HUES64 (cell line): ENCODE results near the gene EYS.
"Not testable (repeated sequence)": the region's sequence is repeated elsewhere in the genome, so short reads cannot be mapped to it uniquely, and the experiment has no call there.

Source experiments
- H3K27ac ChIP-seq: 2 replicates; pipeline ENCODE4 v1.7.0; 2013; ENCODE audit warnings: low read depth, low read length, inconsistent platforms
- H3K27me3 ChIP-seq: 2 replicates; pipeline ENCODE4 v1.6.1; 2013; ENCODE audit warnings: mild to moderate bottlenecking, low read length; ENCODE audit not compliant: insufficient read depth
- H3K36me3 ChIP-seq: 2 replicates; pipeline ENCODE4 v1.6.1; 2013; ENCODE audit warnings: mild to moderate bottlenecking, low read length; ENCODE audit not compliant: insufficient read depth
- H3K4me1 ChIP-seq: 2 replicates; pipeline ENCODE4 v1.6.1; 2013; ENCODE audit warnings: mild to moderate bottlenecking, low read length, moderate library complexity; ENCODE audit not compliant: insufficient read depth
- H3K4me3 ChIP-seq: 2 replicates; pipeline ENCODE4 v1.5.1; 2013; ENCODE audit warnings: mild to moderate bottlenecking, low read length, moderate library complexity
- H3K9ac ChIP-seq: 2 replicates; pipeline ENCODE4 v1.6.1; 2013; ENCODE audit warnings: mild to moderate bottlenecking, low read depth, low read length
- H3K9me3 ChIP-seq: 2 replicates; pipeline ENCODE4 v1.6.1; 2013; ENCODE audit warnings: low read depth, low read length; ENCODE audit not compliant: insufficient read depth
- WGBS: fragments of 150-250, 120-280 bp; methylation state at CpG from one replicate; pipeline ENCODE4 v1.1.7; 2013; ENCODE audit warnings: missing lambda C conversion rate; 5-methylcytosine and 5-hydroxymethylcytosine counted together

EYS gene

GRCh38 chr6:63904650-63905248 is 1802.3 kb downstream of the EYS start:
- Histone ChIP-seq H3K36me3 (no peaks in the 10 kb centered on the region), H3K4me3 (no peak overlapping the region), H3K9ac (no peak overlapping the region), H3K4me1 (no peaks in the 10 kb centered on the region), H3K27ac (no peak overlapping the region), H3K9me3 (no peaks in the 10 kb centered on the region), H3K27me3 (no peaks in the 10 kb centered on the region)
- WGBS = 96% methylated on average over 4 of the region's 4 CpGs

GRCh38 chr6:63899550-63899949 is 1807.5 kb downstream of the EYS start:
- Histone ChIP-seq H3K9me3 (no peaks in the 10 kb centered on the region), H3K27ac (no peak overlapping the region), H3K9ac (no peak overlapping the region), H3K4me3 (no peak overlapping the region), H3K4me1 (no peaks in the 10 kb centered on the region), H3K27me3 (no peaks in the 10 kb centered on the region), H3K36me3 (no peaks in the 10 kb centered on the region)

- WGBS = 91% methylated on average over 10 of the region's 10 CpGs
- Histone ChIP-seq H3K27ac (no peak overlapping the region), H3K4me3 (no peak overlapping the region), H3K4me1 (no peaks in the 10 kb centered on the region), H3K9ac (no peak overlapping the region), H3K27me3 (no peaks in the 10 kb centered on the region), H3K9me3 (no peaks in the 10 kb centered on the region), H3K36me3 (no peaks in the 10 kb centered on the region)
Observed at GRCh38 chr6:63897952-63898351, 1809.1 kb downstream of the EYS start.

GRCh38 chr6:63897459-63897858 is 1809.6 kb downstream of the EYS start:
- no peak overlapping the region for H3K9ac ChIP-seq
- H3K27me3 ChIP-seq = no peaks in the 10 kb centered on the region
- H3K27ac ChIP-seq = no peak overlapping the region
- H3K4me3 ChIP-seq = no peak overlapping the region
- WGBS = 92% methylated on average over 3 of the region's 3 CpGs
- H3K4me1 ChIP-seq = no peaks in the 10 kb centered on the region
- H3K36me3 ChIP-seq = no peaks in the 10 kb centered on the region
- H3K9me3 ChIP-seq = no peaks in the 10 kb centered on the region

GRCh38 chr6:63888416-63888815 is 1818.6 kb downstream of the EYS start:
- H3K9me3 ChIP-seq = peaks cover 2% of the 10 kb centered on the region; the same call in 1 of the 2 replicates
- H3K4me1 ChIP-seq = no peaks in the 10 kb centered on the region
- H3K4me3 ChIP-seq = no peak overlapping the region
- no peaks in the 10 kb centered on the region for H3K27me3 ChIP-seq
- no peaks in the 10 kb centered on the region for H3K36me3 ChIP-seq
- WGBS = over 99% methylated on average over 5 of the region's 5 CpGs
- no peak overlapping the region for H3K27ac ChIP-seq
- H3K9ac ChIP-seq = no peak overlapping the region

GRCh38 chr6:63887804-63888203 is 1819.2 kb downstream of the EYS start:
- H3K9me3 ChIP-seq, H3K36me3 ChIP-seq, H3K9ac ChIP-seq, H3K4me3 ChIP-seq, H3K27me3 ChIP-seq, H3K27ac ChIP-seq, H3K4me1 ChIP-seq: not testable (repeated sequence)
- 54% methylated on average over 1 of the region's 1 CpG for WGBS

GRCh38 chr6:63887002-63887751 is 1819.8 kb downstream of the EYS start:
- Histone ChIP-seq H3K36me3 (no peaks in the 10 kb centered on the region), H3K9ac (no peak overlapping the region), H3K4me3 (no peak overlapping the region), H3K27ac (no peak overlapping the region), H3K27me3 (no peaks in the 10 kb centered on the region), H3K9me3 (peaks cover 2% of the 10 kb centered on the region; the same call in 1 of the 2 replicates), H3K4me1 (no peaks in the 10 kb centered on the region)
- WGBS = 93% methylated on average over 5 of the region's 5 CpGs

GRCh38 chr6:63886341-63886740 is 1820.7 kb downstream of the EYS start:
- Histone ChIP-seq H3K27me3 (no peaks in the 10 kb centered on the region), H3K4me1 (no peaks in the 10 kb centered on the region), H3K4me3 (no peak overlapping the region), H3K27ac (no peak overlapping the region), H3K9me3 (peaks cover 2% of the 10 kb centered on the region; the same call in 1 of the 2 replicates), H3K36me3 (no peaks in the 10 kb centered on the region), H3K9ac (no peak overlapping the region)
- WGBS = 100% methylated on average over 1 of the region's 3 CpGs

GRCh38 chr6:63883597-63883996 is 1823.4 kb downstream of the EYS start:
- WGBS = 91% methylated on average over 4 of the region's 6 CpGs
- H3K4me1 ChIP-seq = no peaks in the 10 kb centered on the region
- H3K9me3 ChIP-seq = peaks cover 11% of the 10 kb centered on the region
- no peak overlapping the region for H3K4me3 ChIP-seq
- H3K27ac ChIP-seq = no peak overlapping the region
- H3K27me3 ChIP-seq = no peaks in the 10 kb centered on the region
- H3K9ac ChIP-seq = no peak overlapping the region
- H3K36me3 ChIP-seq = no peaks in the 10 kb centered on the region

GRCh38 chr6:63882208-63882607 is 1824.8 kb downstream of the EYS start:
- Histone ChIP-seq H3K4me1 (no peaks in the 10 kb centered on the region), H3K27ac (no peak overlapping the region), H3K9me3 (peaks cover 16% of the 10 kb centered on the region), H3K36me3 (no peaks in the 10 kb centered on the region), H3K27me3 (no peaks in the 10 kb centered on the region), H3K4me3 (no peak overlapping the region), H3K9ac (no peak overlapping the region)
- 71% methylated on average over 2 of the region's 4 CpGs for WGBS

GRCh38 chr6:63881791-63882190 is 1825.2 kb downstream of the EYS start:
- Histone ChIP-seq H3K9ac (no peak overlapping the region), H3K36me3 (no peaks in the 10 kb centered on the region), H3K4me3 (no peak overlapping the region), H3K4me1 (no peaks in the 10 kb centered on the region), H3K9me3 (peaks cover 16% of the 10 kb centered on the region), H3K27me3 (no peaks in the 10 kb centered on the region), H3K27ac (no peak overlapping the region)
- WGBS = 100% methylated on average over 1 of the region's 1 CpG
